Fibroblast of pulmonary artery (primary cell): ENCODE measurements around the gene RAB7A.
A peak's percentile ranks its signal among the peaks of the same experiment; 100 is the strongest.

Experiments
- DNase-seq: peaks from one replicate; pipeline ENCODE4 v3.0.0-alpha.2; 2010; ENCODE audit warnings: low read depth
- H3K4me3 ChIP-seq: replicated peaks from 2 replicates; pipeline ENCODE4 v1.5.1; 2011; ENCODE audit warnings: low read depth, mild to moderate bottlenecking, control low read depth, low read length, moderate library complexity
- TF ChIP-seq, protein P1 (sequence below): IDR thresholded peaks from 2 replicates; pipeline ENCODE4 v1.5.1; 2011; ENCODE audit warnings: mild to moderate bottlenecking, control low read depth, low read length, inconsistent platforms; ENCODE audit errors: missing control alignments

RAB7A gene

GRCh38 chr3:128800241-128801187, 74.5 kb downstream of the RAB7A start:
- no peak overlapping the region for H3K4me3 ChIP-seq
- no peak for DNase-seq

GRCh38 chr3:128801779-128802380, 75.9 kb downstream of the RAB7A start:
- no peak for DNase-seq
- no peak overlapping the region for H3K4me3 ChIP-seq
- TF ChIP-seq, protein P1, sequence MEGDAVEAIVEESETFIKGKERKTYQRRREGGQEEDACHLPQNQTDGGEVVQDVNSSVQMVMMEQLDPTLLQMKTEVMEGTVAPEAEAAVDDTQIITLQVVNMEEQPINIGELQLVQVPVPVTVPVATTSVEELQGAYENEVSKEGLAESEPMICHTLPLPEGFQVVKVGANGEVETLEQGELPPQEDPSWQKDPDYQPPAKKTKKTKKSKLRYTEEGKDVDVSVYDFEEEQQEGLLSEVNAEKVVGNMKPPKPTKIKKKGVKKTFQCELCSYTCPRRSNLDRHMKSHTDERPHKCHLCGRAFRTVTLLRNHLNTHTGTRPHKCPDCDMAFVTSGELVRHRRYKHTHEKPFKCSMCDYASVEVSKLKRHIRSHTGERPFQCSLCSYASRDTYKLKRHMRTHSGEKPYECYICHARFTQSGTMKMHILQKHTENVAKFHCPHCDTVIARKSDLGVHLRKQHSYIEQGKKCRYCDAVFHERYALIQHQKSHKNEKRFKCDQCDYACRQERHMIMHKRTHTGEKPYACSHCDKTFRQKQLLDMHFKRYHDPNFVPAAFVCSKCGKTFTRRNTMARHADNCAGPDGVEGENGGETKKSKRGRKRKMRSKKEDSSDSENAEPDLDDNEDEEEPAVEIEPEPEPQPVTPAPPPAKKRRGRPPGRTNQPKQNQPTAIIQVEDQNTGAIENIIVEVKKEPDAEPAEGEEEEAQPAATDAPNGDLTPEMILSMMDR = no peak

More at GRCh38 chr3:128800241-128801187, 74.5 kb downstream of the RAB7A start:
- TF ChIP-seq, protein P1 = no peak

DNA sequence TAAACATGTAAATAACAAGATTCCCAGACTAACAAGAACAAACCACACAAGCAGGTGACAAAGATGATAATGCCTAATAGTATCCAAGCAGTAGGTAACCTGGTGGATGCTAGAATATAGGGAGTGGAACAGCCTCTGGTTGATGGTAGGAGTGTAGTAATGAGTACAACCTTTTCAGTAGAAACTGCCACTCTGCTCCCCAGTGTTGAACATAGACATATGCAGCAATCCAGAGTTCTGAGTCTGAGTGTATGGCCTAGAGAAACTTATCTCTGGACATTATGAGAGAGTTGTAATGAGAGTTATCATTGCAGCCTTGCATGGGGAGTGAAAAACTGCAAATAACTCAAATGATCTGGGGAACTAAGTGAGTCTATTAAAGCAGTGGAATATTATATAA, 77.3 kb downstream of the RAB7A start:
- DNase-seq = no peak
- no peak overlapping the region for H3K4me3 ChIP-seq
- TF ChIP-seq, protein P1 = no peak

GRCh38 chr3:128804017-128804810, 78.2 kb downstream of the RAB7A start:
- TF ChIP-seq, protein P1 = no peak
- H3K4me3 ChIP-seq = peak overlapping the region; percentile 22
- DNase-seq = peak; percentile 60

- DNase-seq = no peak
- TF ChIP-seq, protein P1 = no peak
- H3K4me3 ChIP-seq = no peak overlapping the region
Observed at GRCh38 chr3:128804811-128805155, 78.8 kb downstream of the RAB7A start.

DNA sequence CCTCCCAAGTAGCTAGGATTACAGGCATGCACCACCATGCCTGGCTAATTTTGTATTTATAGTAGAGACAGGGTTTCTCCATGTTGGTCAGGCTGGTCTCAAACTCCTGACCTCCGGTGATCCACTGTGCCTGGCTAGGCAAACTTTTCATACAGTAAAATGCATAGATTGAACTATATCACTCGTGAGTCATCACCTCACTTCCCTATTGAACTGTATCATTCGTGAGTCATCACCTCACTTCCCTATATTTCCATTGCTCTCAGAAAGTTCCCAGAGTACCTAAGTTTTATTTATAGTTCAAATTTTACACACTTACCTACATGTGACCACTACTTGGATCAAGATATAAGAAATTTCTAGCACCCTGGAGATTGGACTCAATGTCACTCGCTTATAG, 79.8 kb downstream of the RAB7A start:
- peak; percentile 31 for DNase-seq
- no peak overlapping the region for H3K4me3 ChIP-seq
- TF ChIP-seq, protein P1 = no peak
